Cerebellar nuclear complex (tissue), 1 donor: Measurements from ENCODE around the gene TLR5.
A peak's percentile ranks its signal among the peaks of the same experiment; 100 is the strongest.

Experiments used
- DNase-seq, 2 experiments: peaks; one replicate each; lab custom pipeline; 2025; lab: John Stamatoyannopoulos, UW

The TLR5 gene

DNA sequence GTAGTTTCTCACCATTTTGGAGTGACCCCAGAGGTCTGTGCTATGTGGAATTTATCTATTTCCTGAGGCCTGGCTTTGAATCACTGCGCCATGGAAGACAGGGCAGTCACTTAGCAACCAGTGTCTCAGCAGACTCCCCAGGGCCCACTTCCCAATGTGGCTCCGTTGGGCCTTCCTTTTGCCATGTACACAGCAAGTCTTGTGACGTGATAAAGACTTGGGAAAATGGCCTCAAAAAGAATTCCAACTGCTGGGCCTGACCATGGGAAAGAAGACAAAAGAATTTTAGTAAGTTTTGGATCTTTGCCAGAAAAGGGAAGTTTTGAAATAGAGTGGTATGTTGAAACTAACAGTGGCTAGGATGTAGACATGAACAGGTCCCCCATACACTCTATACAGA lies 36.2 kb downstream of the TLR5 start:
- no peak for DNase-seq

DNA sequence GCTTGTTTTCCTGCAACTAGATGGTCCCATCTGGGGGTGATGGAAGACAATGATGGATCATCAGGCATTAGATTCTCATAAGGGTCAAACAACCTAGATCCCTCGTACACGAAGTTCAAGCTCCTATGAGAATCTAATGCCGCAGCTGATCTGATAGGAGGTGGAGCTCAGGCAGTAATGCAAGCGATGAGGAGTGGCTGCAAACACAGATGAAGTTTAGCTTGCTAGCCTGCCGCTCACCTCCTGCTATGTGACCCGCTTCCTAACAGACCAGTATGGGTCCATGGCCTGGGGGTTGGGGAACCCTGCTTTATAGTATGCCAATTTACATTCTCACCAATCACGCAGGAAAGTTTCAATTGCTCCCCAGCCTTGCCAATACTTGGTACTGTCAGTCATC lies 37.5 kb downstream of the TLR5 start:
- DNase-seq: no peak

DNA sequence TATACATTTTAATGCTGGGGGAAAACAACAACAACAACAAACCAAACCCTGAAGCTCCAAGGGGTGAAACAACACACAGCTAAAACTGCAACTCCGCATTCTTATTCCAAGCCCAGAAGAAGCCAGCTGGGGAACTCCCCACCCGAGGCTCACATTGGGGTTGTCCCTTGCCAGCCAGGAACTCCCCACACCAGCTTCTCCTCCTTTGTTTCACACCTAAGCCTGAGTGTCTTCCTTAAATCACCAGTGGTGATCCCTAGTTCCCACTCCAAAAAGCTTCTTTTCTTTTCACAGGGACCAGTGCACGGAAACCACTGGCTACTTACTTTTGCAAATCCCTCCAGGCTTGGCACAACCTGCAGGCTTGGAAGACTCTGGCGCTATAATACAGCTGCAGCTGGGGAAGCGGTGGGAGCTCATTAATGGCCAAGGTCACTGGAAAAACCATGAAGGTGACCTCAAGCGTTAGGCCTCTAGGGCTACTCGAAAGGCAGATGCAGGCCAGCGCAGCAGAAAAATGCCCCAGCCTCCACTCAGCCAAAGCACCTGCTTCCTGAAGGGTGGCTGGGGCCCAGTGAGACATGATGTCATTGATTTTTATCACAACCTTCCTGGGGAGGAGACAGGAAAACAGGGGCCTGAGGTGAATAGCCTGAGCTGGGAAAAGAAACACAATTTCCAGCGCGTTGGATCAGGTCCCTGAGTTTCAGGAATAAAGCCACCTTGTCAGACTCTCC lies 40.1 kb downstream of the TLR5 start:
- DNase-seq: no peak

DNA sequence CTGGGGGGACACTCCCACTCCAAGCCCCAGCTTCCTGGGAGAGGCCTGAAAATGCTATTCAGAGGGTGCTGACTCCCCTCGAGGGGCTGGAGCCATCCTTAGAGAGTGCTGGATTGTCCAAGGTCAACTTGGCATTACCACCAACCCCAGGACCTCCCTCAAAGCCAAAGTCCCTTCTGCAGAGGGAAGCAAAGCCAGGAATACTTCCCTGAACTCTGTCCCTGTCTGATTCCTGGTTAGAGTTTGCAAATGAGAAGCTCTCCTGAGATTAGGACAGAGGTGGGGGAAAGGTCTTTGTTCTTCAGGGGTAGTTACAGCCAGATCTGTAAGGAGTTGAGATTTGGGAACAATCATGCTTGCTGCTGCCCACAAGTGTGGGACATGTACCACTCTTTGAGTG lies 45.3 kb downstream of the TLR5 start:
- DNase-seq: no peak

DNA sequence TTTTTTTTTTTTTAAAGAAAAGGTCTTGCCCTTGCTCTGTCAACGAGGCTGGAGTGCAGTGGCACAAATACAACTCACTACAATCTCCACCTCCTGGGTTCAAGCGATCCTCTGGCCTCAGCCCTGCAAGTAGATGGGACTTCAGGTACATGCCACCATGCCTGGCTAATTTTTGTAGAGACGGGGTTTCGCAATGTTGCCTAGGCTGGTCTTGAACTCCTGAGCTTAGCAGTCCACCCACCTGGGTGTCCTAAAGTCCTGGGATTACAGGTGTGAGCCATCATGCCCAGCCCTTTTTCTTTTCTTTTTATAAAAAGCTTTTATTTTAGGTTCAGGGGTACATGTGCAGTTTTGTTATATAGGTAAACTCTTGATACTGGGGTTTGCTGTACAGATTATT lies 47.2 kb downstream of the TLR5 start:
- no peak for DNase-seq

DNA sequence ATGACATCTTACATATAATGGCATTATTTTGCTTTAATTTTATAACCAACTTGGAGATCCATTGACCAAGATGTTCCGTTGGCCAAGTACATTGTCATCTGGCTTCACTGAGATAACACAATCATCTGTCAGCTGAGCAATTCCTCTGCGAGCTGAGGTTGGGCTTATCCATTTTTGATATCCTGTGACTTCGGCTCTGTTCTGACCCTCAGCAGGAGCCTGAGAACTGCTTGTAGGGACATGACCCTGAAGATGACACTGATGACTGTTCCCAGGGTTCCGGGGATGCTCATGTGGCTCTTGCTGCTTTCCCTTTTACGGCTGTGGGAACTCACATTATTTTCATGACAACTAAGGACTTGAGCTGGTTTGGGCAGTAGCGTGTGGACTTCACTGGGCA lies 51.2 kb downstream of the TLR5 start:
- no peak for DNase-seq

DNA sequence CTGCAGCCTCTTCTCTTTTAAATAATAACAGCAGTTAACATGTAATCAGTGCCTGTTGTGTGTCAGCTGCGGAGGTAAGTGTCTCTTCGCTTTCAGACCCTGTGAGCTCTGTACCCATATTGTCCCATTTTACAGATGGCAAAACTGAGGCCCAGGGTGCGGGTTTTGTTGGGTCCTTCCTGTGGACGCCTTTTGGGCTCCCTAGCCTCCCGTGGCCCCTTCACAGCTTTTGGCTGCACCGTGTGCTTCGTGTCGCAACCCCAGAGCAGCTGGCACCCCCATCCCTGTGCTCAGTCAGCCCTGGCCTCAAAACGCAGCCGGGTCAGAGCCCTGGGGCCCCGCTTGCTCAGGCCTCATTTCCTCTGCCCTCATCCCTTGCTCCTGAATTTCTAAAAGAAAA lies 53.8 kb downstream of the TLR5 start:
- no peak for DNase-seq

DNA sequence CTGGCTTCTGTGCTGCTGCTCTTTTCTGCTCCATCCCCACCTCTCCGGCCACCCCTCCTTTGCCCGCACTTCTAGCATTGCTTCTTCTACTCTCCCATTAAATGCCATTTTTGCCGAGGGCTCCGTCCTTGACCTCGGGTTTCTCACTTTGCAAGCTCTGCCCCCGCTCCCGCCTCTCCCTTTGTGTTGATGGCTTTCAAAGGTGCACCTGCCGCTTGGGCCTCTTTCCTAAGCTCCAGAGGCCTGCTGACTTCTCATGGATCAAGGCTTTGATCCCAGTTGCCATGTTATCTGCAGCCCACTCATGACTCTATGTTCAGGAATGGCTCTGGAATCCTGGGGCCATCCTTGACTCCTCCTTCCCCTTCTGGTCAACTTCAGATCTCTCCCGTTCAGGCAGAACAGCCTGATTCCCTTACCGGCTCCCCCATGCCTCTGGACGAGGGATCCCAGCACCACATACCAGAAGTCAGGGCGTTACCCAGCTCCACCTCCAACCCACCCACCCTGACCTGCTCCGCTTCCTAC lies 54.3 kb downstream of the TLR5 start:
- DNase-seq: no peak

DNA sequence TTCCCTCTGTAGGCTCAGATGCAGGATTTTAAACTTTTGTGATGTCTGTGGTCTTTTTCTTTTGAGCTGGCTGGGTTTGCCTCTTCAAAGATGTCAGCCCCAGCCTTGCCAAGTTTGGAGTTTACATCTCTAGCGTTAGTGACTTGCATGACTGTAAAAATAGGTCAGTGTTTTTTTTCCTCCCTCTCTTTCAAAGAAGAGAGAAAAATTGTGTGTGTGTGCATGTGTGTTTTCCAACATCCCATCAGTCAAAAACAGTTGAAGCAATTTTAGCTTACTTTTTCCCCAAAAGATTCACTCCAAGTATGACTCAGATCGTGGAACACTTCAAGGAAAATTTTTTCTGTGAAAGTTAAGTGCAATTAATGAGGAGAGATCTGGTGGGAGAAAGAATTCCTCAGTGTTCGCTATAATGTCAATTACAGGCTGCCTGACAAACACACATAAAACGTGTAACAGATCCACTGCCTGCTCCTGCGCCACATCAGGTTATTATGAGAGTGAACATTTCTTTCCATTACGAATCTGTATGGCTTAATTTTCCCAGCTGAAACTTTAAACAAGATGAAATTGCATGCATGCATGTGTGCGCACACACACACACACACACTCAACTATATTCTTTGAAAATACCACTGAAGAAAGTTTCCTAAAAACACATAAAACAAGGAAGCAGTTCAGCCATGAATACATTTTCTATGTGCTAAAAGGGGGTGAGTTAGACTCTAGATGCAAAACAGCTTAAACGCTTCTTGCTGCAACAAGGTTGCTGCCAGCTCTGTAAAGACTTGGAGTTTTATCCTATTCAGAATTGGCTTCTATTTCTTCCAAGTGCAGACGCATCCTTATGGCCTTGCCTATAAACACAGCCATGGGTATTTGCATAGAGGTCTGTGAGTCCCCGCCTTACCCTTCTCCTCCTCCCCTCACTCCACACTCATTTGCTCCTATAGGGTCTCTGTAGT lies 55.5 kb downstream of the TLR5 start:
- no peak for DNase-seq

DNA sequence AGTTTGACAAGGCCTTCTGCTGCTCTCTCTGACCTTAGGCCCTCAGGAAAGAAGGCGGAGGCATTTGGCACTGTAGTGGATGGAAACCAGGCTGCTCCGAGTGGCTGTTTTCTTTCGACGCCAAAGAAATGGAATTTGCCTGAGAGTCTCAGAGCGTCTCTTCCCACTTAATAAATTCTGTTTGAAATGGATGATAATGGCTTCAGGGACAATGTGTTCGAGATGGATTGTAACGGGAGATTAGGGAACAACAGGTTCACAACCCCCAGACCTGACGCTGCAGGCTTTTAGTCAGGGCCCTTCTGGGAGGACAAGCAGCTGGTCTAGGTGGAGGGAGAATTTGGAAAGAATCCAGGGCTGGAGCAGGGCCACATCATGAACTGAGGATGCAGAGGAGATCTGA lies 58.6 kb downstream of the TLR5 start:
- no peak for DNase-seq

DNA sequence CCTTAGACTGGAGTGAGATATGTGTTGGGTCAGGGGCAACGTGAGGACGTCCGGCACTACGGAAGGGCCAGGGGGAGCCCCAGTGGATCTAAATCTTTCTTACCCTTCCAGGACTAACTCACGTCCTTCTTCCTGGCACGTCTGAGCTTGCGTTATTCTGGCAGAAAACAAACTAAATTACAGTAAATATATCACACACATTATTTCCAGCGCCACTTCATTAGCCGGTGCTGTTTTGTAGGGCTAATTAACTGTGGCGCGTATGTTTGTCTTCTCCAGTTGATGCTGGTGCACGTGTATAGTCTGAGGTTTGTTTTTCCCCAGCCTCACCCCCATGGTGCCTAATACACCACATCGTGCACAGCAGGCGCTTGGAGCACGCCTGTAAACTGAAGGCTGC lies 59.2 kb downstream of the TLR5 start:
- no peak for DNase-seq

DNA sequence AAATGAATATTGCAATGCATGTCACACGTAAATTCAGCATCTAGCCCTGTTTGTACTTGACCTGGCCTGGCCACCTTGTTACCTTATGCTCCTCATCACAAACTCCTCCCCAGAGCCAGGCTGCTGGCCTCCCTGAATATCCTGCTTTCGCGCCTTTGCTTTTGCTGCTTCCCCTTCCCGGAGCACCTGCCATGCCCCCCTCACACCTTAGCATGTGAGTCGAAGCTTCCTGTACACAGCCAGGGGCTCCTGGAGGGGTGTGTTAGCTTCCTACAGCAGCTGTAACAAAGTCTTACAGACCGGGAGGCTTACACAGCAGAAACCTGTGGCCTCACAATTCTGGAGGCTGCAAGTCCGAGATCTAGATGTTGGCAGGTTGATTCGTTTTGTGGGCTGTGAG lies 60.1 kb downstream of the TLR5 start:
- DNase-seq: no peak

DNA sequence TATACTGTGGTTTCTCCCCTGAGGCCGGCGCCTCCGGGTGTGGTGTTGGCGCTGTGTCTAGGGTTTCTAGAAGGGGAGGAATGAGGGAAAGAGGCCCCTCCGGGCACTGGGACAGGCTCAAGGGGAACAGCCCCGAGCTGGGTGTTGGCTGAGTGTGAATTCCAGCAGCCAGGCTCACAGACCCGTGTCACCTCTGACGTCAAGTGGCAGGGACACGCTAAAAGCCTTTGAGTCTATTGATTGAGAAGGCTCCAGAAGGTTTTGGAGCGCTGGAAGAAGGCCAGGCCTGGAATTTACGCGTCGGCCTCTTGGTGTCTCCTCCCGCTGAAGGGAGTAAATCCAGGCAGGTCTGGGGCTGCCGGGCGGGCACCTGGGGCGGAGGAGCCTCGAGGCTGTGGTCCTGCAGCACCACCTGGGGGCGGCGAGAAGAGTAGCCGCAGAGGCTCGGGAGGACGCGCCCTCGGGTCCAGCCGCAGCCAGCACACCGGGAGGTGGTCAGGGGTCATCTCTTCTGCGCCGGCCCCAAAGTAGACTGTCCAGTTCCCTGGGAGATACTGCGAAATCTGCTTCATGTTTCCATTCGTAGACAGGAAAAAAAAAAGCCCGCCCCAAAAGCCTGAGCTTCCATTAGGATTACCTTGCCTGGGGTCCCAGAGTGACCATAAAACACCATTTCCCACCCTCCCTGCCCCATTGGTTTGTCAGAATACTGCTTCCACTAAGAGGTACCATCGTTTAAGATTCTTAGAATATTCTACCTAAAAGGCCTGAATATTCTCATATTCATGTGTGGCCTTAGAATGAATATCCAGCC lies 61.7 kb downstream of the TLR5 start:
- peak in 1 of 2 experiments; percentile 16 for DNase-seq

DNA sequence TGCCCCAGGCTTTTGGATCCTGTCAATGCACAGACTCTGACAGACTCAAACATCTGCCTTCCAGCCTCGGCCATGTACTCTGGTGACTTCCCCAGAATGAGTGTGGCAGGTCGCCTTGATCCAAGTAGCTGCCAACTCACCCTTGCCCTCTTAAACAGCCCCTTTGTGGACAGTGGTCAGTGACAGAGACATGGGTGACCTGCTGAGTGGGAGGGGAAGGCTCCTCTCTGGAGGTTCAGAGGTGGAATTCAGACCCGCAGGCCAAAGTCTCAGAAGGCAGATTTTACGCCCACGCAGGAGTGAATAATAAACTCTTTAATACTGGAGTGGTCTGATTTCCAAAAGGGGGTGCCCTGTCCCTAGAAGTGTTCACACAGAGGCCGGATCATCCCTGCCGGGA lies 63.5 kb downstream of the TLR5 start:
- DNase-seq: no peak

DNA sequence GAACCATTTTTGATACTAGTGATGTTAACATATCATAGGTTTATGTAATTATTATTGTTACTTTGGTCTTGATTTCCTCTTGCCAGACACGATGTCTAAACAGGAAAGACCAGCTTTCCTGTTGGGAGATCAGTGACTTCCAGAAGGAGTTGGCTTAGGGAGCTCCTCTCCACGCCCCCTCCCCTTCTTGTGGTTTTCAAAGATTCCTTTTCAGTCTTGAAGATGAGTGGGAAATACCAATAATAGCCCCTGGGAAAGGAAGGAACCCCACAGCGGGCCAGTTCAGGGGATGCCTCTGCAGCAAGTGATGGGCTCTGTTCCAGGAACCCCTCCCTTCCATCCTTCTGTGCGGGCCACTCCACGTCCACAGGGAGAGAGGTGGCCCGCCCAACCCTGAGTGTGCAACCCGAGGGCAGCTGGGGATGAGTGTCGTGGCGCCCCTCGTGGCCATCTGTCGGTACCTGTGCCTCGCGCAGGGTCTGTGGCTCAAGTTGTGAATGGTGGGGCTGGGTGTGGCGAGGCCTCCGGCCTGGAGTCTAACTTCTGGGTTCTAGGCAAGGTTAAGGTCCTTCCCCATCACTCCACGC lies 65.7 kb downstream of the TLR5 start:
- no peak for DNase-seq

DNA sequence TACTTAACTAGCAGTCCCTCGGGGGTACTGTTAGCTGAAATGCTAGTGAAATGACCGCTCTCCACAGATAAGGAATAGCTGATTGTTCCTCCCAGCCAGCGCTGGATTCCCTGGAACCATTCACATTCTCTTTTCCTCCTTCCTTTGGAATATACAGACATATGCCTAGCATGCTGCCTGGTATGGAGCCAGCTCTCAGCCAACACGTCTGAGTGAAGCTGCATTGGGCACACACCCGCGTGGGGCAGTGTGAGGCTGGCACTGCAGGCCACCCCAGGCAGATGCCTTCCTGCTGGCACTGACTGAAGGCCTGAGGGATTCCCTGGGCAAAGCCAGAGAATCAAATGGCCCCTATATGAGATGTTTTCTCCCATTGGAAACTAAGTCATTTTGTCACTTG lies 66.7 kb downstream of the TLR5 start:
- peak in 1 of 2 experiments; percentile 8 for DNase-seq

DNA sequence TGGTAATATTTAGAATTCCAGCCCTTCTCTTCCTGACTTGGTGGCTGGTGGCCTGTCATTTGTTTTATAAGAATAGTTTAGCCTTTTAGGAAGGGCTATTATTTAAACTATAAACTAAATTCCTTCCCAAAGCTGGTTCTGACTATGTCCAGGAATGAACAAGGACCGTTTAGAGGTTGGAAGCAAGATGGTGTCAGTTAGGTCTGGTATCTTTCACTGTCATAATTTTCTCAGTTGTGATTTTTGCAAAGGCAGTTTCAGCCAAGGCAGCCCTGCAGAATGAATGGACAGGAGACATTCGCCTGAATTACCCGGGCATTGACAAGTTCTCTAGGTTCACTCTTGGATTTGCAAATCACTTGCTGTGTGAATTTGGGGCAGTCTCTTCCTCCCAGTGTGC lies 67.2 kb downstream of the TLR5 start:
- DNase-seq: no peak

DNA sequence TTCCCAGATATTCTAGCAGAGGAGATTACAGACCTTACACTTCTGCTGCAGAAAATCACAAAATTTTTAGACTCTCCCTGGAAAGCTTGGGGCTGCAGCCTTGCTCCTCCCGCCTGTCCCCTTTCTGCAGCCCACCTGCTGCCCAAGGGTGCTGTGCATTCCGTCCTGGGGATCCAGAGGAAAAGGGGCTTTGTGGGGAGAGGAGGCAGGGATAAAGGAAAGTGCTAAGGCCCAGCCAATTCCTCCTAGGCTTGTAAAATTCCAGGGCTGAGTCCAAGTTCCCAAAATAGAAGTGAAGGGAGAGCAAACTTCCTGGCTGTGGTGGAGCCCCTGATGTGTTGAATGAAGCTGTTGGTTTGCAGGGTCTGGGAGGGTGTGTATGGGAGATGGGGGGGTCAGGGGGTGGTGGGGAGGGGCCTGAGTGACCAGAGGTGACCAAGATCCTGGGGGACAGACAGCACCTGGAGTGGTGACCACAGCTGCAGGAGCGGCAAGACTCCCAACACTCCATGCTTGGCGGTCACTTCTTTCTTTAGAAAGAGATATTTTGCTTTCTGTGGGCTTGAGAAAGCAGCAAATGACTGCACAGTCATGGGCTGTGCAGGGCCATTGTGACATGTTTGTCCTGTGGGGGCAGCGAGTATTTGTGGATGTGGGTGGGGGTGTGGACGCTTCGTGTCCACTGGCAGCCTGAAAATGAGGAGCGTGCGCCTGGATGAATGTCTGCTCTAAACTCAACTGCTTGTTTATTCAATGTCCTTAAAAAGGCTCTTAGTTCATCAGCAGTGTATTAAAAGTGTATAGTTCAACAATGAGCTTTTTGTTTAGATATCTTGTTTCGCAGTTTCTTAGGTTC lies 68.4 kb downstream of the TLR5 start:
- DNase-seq: no peak

DNA sequence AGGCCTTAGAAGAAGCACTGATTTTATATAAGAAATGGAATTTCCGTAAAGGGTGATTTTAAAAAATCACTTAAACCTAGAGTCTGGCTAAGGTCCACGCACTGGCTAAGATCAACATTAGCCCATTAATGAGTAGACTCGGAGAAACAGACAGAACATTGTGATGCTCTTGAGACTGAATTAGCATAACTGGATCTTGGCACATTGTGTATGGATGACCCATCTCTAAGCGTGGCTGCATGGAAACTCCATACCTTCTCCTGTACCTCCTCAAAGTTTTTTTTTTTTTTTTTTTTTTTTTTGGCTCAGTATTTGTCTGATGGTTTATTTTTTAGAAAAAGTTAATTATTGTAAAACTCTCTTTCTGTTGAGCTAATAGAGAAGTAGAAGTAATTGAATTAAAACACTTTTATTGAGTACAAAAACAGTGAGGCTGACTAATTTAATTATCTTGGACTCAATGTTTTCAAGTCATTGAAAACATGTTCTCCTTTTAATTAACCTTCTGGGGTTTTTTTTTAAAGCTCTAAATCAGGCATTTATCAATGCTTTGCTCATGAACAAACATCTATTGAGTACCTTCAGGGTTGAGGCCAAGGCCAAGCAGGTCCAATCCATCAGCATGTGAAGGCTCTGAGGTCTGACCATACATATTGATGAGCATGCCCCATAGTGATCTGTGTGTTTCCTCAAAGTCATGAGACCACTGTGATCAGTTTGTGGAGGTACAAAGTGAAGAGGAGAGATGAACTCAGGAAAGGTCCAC lies 74.0 kb downstream of the TLR5 start:
- DNase-seq: no peak

DNA sequence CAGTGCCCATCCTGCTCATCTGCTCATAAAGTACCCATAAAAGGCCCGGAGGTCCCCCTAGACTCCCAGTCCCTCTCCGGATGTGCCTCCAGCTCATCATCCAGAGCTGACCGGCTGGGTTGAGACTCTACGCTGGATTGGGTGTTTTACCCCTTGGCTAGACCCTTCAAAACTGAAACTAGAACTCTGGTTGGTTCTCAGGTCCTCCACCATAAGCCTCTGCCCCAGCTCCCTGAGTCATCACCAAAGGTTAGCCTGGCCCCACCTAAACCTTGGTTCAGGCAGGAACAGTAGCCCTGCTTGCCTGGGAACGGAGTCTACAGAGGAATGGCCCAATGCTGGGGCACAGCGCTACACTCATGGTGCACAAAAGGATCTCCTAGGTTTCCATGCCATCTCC lies 75.1 kb downstream of the TLR5 start:
- no peak for DNase-seq
